Measurements from ENCODE around the gene SRP72. TPM values are rescaled to one million over a fixed set of nuclear protein-coding genes. Genes with fewer than 3 reads are reported as not detected.
A peak's percentile ranks its signal among the peaks of the same experiment; 100 is the strongest.

Gene SRP72
- total RNA-seq, 4 donors from 2014 or later = 37.0 to 51.9 (median 45.8) TPM

GRCh38 chr4:56480691-56481090, 13.3 kb downstream of the SRP72 start:
- no peak overlapping the region for H3K4me3 ChIP-seq
- peaks cover 51 to 100% (median 87%) of the 10 kb centered on the region in 4 donors for H3K36me3 ChIP-seq
- no peaks in the 10 kb centered on the region for H3K9me3 ChIP-seq
- intact Hi-C loops (cut with DNase I) = no loop called here
- H3K4me1 ChIP-seq = no peaks in the 10 kb centered on the region
- no peaks in the 10 kb centered on the region for H3K27me3 ChIP-seq
- TF ChIP-seq, protein P1, sequence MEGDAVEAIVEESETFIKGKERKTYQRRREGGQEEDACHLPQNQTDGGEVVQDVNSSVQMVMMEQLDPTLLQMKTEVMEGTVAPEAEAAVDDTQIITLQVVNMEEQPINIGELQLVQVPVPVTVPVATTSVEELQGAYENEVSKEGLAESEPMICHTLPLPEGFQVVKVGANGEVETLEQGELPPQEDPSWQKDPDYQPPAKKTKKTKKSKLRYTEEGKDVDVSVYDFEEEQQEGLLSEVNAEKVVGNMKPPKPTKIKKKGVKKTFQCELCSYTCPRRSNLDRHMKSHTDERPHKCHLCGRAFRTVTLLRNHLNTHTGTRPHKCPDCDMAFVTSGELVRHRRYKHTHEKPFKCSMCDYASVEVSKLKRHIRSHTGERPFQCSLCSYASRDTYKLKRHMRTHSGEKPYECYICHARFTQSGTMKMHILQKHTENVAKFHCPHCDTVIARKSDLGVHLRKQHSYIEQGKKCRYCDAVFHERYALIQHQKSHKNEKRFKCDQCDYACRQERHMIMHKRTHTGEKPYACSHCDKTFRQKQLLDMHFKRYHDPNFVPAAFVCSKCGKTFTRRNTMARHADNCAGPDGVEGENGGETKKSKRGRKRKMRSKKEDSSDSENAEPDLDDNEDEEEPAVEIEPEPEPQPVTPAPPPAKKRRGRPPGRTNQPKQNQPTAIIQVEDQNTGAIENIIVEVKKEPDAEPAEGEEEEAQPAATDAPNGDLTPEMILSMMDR (IDR thresholded peaks at IDR 0.05) = no peak
- TF ChIP-seq POLR2AphosphoS5 (IDR thresholded peaks at IDR 0.05) = no peak
- no peak for TF ChIP-seq POLR2A (IDR thresholded peaks at IDR 0.05; ENCODE audit: low read depth)
- TF ChIP-seq EP300 (IDR thresholded peaks at IDR 0.05) = no peak
- 78% methylated on average over 3 of the region's 3 CpGs for WGBS
- no peak for DNase-seq (ENCODE audit: extremely low spot score)
- H3K27ac ChIP-seq (replicated peaks in 1 of 4) = no peak overlapping the region

DNA sequence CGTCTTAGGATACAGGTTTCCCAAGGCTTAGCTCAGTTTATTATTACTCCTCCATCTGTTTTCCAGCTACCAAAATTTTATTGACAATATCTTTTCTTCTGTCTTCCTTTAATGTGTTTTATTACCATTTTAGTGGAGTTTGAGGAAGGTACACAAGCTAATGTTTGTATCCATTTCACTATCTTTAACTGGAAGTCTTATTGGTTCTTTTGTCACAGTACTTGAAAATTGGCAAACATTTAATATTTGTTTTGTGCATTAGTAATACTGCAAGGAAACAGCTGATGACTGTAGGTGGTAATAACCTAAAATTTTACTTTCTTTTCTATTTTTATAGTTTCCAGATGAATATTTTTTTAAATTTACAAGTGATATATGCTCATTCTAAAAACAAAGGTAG, 28.8 kb downstream of the SRP72 start:
- WGBS = 91% methylated on average over 1 of the region's 1 CpG
- intact Hi-C loops (cut with DNase I) = no loop called here

DNA sequence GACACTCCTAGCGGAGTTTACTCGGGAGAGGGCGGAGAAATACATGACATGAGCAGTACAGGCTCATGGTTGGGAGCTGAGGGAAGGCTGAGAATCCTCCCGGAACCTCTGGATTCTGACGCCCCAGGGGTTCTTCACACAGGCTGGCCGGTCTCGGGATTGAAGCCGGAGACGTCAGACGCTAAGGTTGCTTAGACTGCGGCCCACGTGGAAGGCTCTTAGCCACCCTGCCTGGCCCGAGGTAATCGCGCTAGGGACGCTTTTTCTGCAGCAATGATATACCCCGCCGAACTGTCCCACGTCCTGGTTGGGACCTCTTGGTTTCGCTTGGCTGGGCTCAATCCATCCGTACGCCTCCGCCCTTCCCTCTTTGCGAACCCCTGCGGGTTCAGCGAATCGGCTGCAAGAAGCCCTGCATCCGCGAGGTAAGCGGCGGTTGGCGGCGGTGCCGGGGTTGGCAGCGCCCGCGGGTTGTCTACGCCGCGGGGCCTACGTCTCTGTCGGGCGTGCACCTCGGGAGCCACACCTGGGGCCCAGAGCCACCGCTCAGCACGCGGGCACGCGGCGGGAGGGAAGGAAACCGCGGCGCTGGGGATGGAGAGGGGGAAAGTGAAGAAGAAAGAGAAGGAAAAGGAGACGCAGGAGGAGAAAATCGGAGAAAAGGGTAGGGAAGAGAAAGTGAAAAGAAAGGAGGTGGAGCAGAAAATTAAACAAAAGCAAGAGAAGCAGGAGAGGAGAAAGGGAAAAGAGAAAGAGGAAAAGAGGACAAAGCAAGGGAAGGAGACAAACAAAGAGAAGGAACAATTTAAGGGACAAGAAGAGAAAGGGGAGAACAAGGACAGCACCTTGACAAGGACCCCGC, 38.1 kb downstream of the SRP72 start, which contains the start of gene ARL9:
Gene ARL9, plus strand, starts transcription at position 523 of the 862 bp plus-strand sequence. Its CDS starts 72 bp downstream, at position 595.
- peak within 1 kb of the TSS; percentile 18 to 69 (median 49) for H3K27ac ChIP-seq (replicated peaks in 1 of 4)
- TF ChIP-seq EP300 (IDR thresholded peaks at IDR 0.05) (no peak), POLR2AphosphoS5 (IDR thresholded peaks at IDR 0.05) (peak in 1 of 2 donors; percentile 5)
- intact Hi-C loops (cut with DNase I) = no loop called here
- peaks cover 0 to 11% (median 0%) of the 10 kb centered on the region in 4 donors for H3K27me3 ChIP-seq
- WGBS = 5% methylated on average over 56 of the region's 56 CpGs
- H3K36me3 ChIP-seq = peaks cover 6 to 33% (median 21%) of the 10 kb centered on the region in 4 donors
- H3K4me1 ChIP-seq = peaks cover 11 to 25% (median 12%) of the 10 kb centered on the region in 4 donors
- DNase-seq (ENCODE audit: extremely low spot score) = no peak
- H3K9me3 ChIP-seq = no peaks in the 10 kb centered on the region
- H3K4me3 ChIP-seq = peak within 1 kb of the TSS; percentile 57 to 71 (median 62)

More for the DNA sequence above, 28.8 kb downstream of the SRP72 start:
- Histone ChIP-seq H3K4me1 (no peaks in the 10 kb centered on the region), H3K36me3 (peaks cover 37 to 99% (median 77%) of the 10 kb centered on the region in 4 donors), H3K27me3 (no peaks in the 10 kb centered on the region), H3K9me3 (no peaks in the 10 kb centered on the region), H3K4me3 (no peak overlapping the region), H3K27ac (replicated peaks in 1 of 4) (no peak overlapping the region)
- TF ChIP-seq POLR2AphosphoS5 (IDR thresholded peaks at IDR 0.05) (no peak), EP300 (IDR thresholded peaks at IDR 0.05) (no peak), POLR2A (IDR thresholded peaks at IDR 0.05; ENCODE audit: low read depth) (no peak)
- TF ChIP-seq, protein P1 (IDR thresholded peaks at IDR 0.05) = no peak
- no peak for DNase-seq (ENCODE audit: extremely low spot score)

DNA sequence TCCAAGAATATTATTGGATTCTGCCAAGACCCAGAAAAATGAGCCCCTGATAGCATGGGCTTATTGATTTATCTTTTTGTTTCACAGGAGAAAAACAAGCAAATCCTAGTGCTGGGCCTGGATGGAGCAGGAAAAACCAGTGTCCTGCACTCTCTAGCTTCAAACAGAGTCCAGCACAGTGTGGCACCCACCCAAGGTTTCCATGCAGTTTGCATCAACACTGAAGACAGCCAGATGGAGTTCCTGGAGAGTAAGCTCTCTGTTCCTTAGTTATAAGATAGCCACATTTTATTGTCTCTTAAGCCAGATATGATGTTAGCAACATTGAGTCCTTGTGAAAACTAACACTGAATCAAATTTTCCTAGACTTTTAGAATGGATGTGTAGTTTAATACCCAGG, 43.7 kb downstream of the SRP72 start:
- no peak overlapping the region for H3K27ac ChIP-seq (replicated peaks in 1 of 4)
- no peaks in the 10 kb centered on the region for H3K36me3 ChIP-seq
- TF ChIP-seq POLR2AphosphoS5 (IDR thresholded peaks at IDR 0.05) = no peak
- TF ChIP-seq, protein P1 (IDR thresholded peaks at IDR 0.05) = no peak
- no peak for TF ChIP-seq EP300 (IDR thresholded peaks at IDR 0.05)
- TF ChIP-seq POLR2A (IDR thresholded peaks at IDR 0.05; ENCODE audit: low read depth) = no peak
- H3K4me1 ChIP-seq = peaks cover 2 to 9% (median 6%) of the 10 kb centered on the region in 4 donors
- peaks cover 0 to 11% (median 0%) of the 10 kb centered on the region in 4 donors for H3K27me3 ChIP-seq
- H3K9me3 ChIP-seq = no peaks in the 10 kb centered on the region
- intact Hi-C loops (cut with DNase I) = no loop called here
- no peak for DNase-seq (ENCODE audit: extremely low spot score)
- no peak overlapping the region for H3K4me3 ChIP-seq

- no peak for DNase-seq (ENCODE audit: extremely low spot score)
- intact Hi-C loops (cut with DNase I) = no loop called here
Observed at GRCh38 chr4:56512166-56512565, 44.7 kb downstream of the SRP72 start.

More at GRCh38 chr4:56512166-56512565, 44.7 kb downstream of the SRP72 start:
- 62% methylated on average over 1 of the region's 1 CpG for WGBS
- H3K4me1 ChIP-seq = no peaks in the 10 kb centered on the region
- peaks cover 0 to 6% (median 0%) of the 10 kb centered on the region in 4 donors for H3K27me3 ChIP-seq
- no peaks in the 10 kb centered on the region for H3K36me3 ChIP-seq
- no peak overlapping the region for H3K4me3 ChIP-seq
- TF ChIP-seq, protein P1 (IDR thresholded peaks at IDR 0.05) = no peak
- TF ChIP-seq POLR2AphosphoS5 (IDR thresholded peaks at IDR 0.05) (no peak), POLR2A (IDR thresholded peaks at IDR 0.05; ENCODE audit: low read depth) (no peak), EP300 (IDR thresholded peaks at IDR 0.05) (no peak)
- H3K9me3 ChIP-seq = no peaks in the 10 kb centered on the region
- H3K27ac ChIP-seq (replicated peaks in 1 of 4) = no peak overlapping the region
